Psoas muscle (tissue), 8 donors: Measurements from ENCODE around the gene GOLGA6L2. TPM values are rescaled to one million over a fixed set of nuclear protein-coding genes. Genes with fewer than 3 reads are reported as not detected.

Experiments used
- ATAC-seq, 4 donors: fragments of 200-7000 bp; cut with Tn5 transposase; one replicate each; pipeline ENCODE4 v1.9.1; 2020; ENCODE audit warnings: moderate library complexity in 3 of 4, mild to moderate bottlenecking in 2 of 4
- DNase-seq, 2 donors: peaks; one replicate each; pipeline ENCODE4 v3.0.0-alpha.2; 2020
- H3K27ac ChIP-seq: fragments of 200-600 bp; one replicate; pipeline ENCODE4 v1.8.0; 2022
- H3K27me3 ChIP-seq, 3 donors: fragments of 200-600 bp in 1 of 3; one replicate each; pipeline versions ENCODE4 v1.6.1 to v1.8.0; 2013 to 2022; ENCODE audit warnings: low read length in 2 of 3, mild to moderate bottlenecking in 2 of 3, moderate library complexity in 1 of 3; ENCODE audit not compliant: insufficient read depth in 3 of 3
- H3K36me3 ChIP-seq, 2 donors: fragments of 200-600 bp in 1 of 2; one replicate each; pipeline versions ENCODE4 v1.6.1 to v1.8.0; 2013 to 2022; ENCODE audit warnings: low read depth in 1 of 2, mild to moderate bottlenecking in 1 of 2, moderate library complexity in 1 of 2; ENCODE audit not compliant: insufficient read depth in 1 of 2
- H3K4me1 ChIP-seq: fragments of 200-600 bp; one replicate; pipeline ENCODE4 v1.8.0; 2022
- H3K4me3 ChIP-seq: fragments of 200-600 bp; one replicate; pipeline ENCODE4 v1.8.0; 2022; ENCODE audit warnings: mild to moderate bottlenecking
- H3K9me3 ChIP-seq: fragments of 200-600 bp; one replicate; pipeline ENCODE4 v1.8.0; 2022
- CTCF ChIP-seq: fragments of 200-600 bp; IDR thresholded peaks from one replicate; pipeline ENCODE4 v1.8.0; 2022; ENCODE audit warnings: antibody characterized with exemption
- WGBS, 3 donors: extraction: QIAGEN DNeasy Blood & Tissue Kit; methylation state at CpG; one replicate each; pipeline versions ENCODE4 v1.1.6 to v1.1.7; 2013; 5-methylcytosine and 5-hydroxymethylcytosine counted together
- intact Hi-C, 2 donors: fragments of 100-400 bp; cut with DNase I; formaldehyde crosslinking; loops; one replicate each; pipeline versions ENCODE4 v1.11.0 to v1.14.2; 2022
- polyA plus RNA-seq, 3 donors: library from polyadenylated mRNA; stranded (reverse); fragments of 200-250 nt; gene quantifications; one replicate each; pipeline ENCODE4 v1.2.3, GENCODE V29; 2013
- total RNA-seq, 4 donors: library from RNA; stranded (reverse); fragmentation: NEBNext Ultra II Directional in 2 of 4; extraction: Animal tissue kit (Norgen Biotek cat#: 25700) in 2 of 4; gene quantifications; one replicate each; pipeline versions ENCODE4 v1.2.1 to v1.2.4, GENCODE V29; 2021 to 2023
- donor health status: healthy with polysubstance abuse.
- donor health status: DM: no; HTN: no; CAD: no; lungs with moderate emphysema.
- donor health status: Bipolar disorder and iron deficiency.
- donor health status: healthy.
- donor health status: DM: yes; HTN: yes; CAD: no.
- donor health status: DM: no; HTN: no; CAD: no.
- donor health status: DM: no; HTN: no; CAD: no.
- donor health status: DM: yes; HTN: yes; CAD: no.

The GOLGA6L2 gene
- total and polyA plus RNA-seq, 7 donors, result not detected

- Histone ChIP-seq H3K27ac (no peak overlapping the region), H3K4me1 (no peaks in the 10 kb centered on the region), H3K36me3 (no peaks in the 10 kb centered on the region), H3K27me3 (peaks cover 0 to 2% (median 0%) of the 10 kb centered on the region in 3 donors), H3K9me3 (no peaks in the 10 kb centered on the region), H3K4me3 (no peak overlapping the region)
- DNase-seq (no peak), ATAC-seq (no peak)
- TF ChIP-seq CTCF, result no peak
- intact Hi-C loops, result no loop called here
- 92 to 94% (median 93%) methylated on average over 10 of the region's 10 CpGs for WGBS, 3 donors
Observed at GRCh38 chr15:23440596-23440995, 6.4 kb downstream of the GOLGA6L2 start.

GRCh38 chr15:23439513-23439912, 7.5 kb downstream of the GOLGA6L2 start:
- Histone ChIP-seq H3K27me3 (peaks cover 0 to 2% (median 0%) of the 10 kb centered on the region in 3 donors), H3K27ac (no peak overlapping the region), H3K9me3 (no peaks in the 10 kb centered on the region), H3K4me3 (no peak overlapping the region), H3K36me3 (no peaks in the 10 kb centered on the region), H3K4me1 (no peaks in the 10 kb centered on the region)
- ATAC-seq (no peak), DNase-seq (no peak)
- intact Hi-C loops, result no loop called here
- TF ChIP-seq CTCF, result no peak
- 50 to 57% (median 53%) methylated on average over 7 of the region's 7 CpGs for WGBS, 3 donors

GRCh38 chr15:23438816-23439466, 8.1 kb downstream of the GOLGA6L2 start:
- H3K9me3 ChIP-seq, result no peaks in the 10 kb centered on the region
- no peaks in the 10 kb centered on the region for H3K27me3 ChIP-seq
- H3K4me3 ChIP-seq, result no peak overlapping the region
- 73 to 78% (median 74%) methylated on average over 9 of the region's 9 CpGs for WGBS, 3 donors
- ATAC-seq (no peak), DNase-seq (no peak)
- intact Hi-C loops, result no loop called here
- no peaks in the 10 kb centered on the region for H3K4me1 ChIP-seq
- no peak for TF ChIP-seq CTCF
- H3K27ac ChIP-seq, result no peak overlapping the region
- no peaks in the 10 kb centered on the region for H3K36me3 ChIP-seq

GRCh38 chr15:23437673-23438072, 9.4 kb downstream of the GOLGA6L2 start:
- no peak for DNase-seq
- Histone ChIP-seq H3K27me3 (no peaks in the 10 kb centered on the region), H3K9me3 (no peaks in the 10 kb centered on the region), H3K4me3 (no peak overlapping the region), H3K27ac (no peak overlapping the region), H3K36me3 (no peaks in the 10 kb centered on the region), H3K4me1 (no peaks in the 10 kb centered on the region)
- no peak for ATAC-seq
- WGBS, 3 donors, result 84 to 89% (median 89%) methylated on average over 2 of the region's 2 CpGs
- intact Hi-C loops, result no loop called here
- TF ChIP-seq CTCF, result no peak

- TF ChIP-seq CTCF, result no peak
- ATAC-seq (no peak), DNase-seq (no peak)
- 56 to 64% (median 61%) methylated on average over 9 of the region's 9 CpGs for WGBS, 3 donors
- Histone ChIP-seq H3K27ac (no peak overlapping the region), H3K36me3 (no peaks in the 10 kb centered on the region), H3K4me1 (no peaks in the 10 kb centered on the region), H3K4me3 (no peak overlapping the region), H3K9me3 (no peaks in the 10 kb centered on the region), H3K27me3 (no peaks in the 10 kb centered on the region)
- intact Hi-C loops, result no loop called here
Observed at GRCh38 chr15:23437146-23437545, 9.9 kb downstream of the GOLGA6L2 start.
